Spleen (tissue), 11 donors: ENCODE measurements around the gene ATOH8. TPM values are rescaled to one million over a fixed set of nuclear protein-coding genes. Genes with fewer than 3 reads are reported as not detected.

Source experiments
- DNase-seq: peaks from one replicate; pipeline ENCODE4 v3.0.0-alpha.2; 2020
- H3K27ac ChIP-seq, 8 donors: fragments of 200-600 bp; sonication (generic) in 7 of 8; 1 replicate in 4 of 8; 2 replicates in 4 of 8; pipeline versions ENCODE4 v1.5.0 to v1.8.0; 2016 to 2021; ENCODE audit warnings: inconsistent platforms in 4 of 8, mild to moderate bottlenecking in 4 of 8, moderate library complexity in 1 of 8
- H3K27me3 ChIP-seq, 7 donors: fragments of 200-600 bp; sonication (generic) in 6 of 7; replicated peaks in 1 of 7; 1 replicate in 4 of 7; 2 replicates in 3 of 7; pipeline versions ENCODE4 v1.5.0 to v1.8.0; 2016 to 2021; ENCODE audit warnings: inconsistent platforms in 3 of 7, mild to moderate bottlenecking in 1 of 7
- H3K36me3 ChIP-seq, 6 donors: fragments of 200-600 bp; sonication (generic) in 5 of 6; 1 replicate in 4 of 6; 2 replicates in 2 of 6; pipeline versions ENCODE4 v1.5.0 to v1.8.0; 2016 to 2021; ENCODE audit warnings: inconsistent platforms in 2 of 6
- H3K4me1 ChIP-seq, 6 donors: fragments of 200-600 bp; sonication (generic) in 5 of 6; 1 replicate in 3 of 6; 2 replicates in 3 of 6; pipeline versions ENCODE4 v1.5.0 to v1.8.0; 2016 to 2021; ENCODE audit warnings: inconsistent platforms in 3 of 6
- H3K4me3 ChIP-seq, 8 donors: fragments of 200-600 bp; sonication (generic) in 7 of 8; 1 replicate in 4 of 8; 2 replicates in 4 of 8; pipeline versions ENCODE4 v1.5.0 to v1.8.0; 2016 to 2021; ENCODE audit warnings: inconsistent platforms in 4 of 8, mild to moderate bottlenecking in 4 of 8, moderate library complexity in 2 of 8
- H3K9me3 ChIP-seq, 8 donors: fragments of 200-600 bp; sonication (generic) in 7 of 8; 1 replicate in 4 of 8; 2 replicates in 4 of 8; pipeline versions ENCODE4 v1.5.0 to v1.8.0; 2016 to 2021; ENCODE audit warnings: inconsistent platforms in 4 of 8
- POLR2A ChIP-seq, 3 donors: fragments of 450-650 bp; IDR thresholded peaks; one replicate each; pipeline ENCODE4 v1.5.1; 2017; ENCODE audit warnings: antibody characterized with exemption in 3 of 3, mild to moderate bottlenecking in 1 of 3
- POLR2AphosphoS5 ChIP-seq, 3 donors: sonication (generic); formaldehyde crosslinking; IDR thresholded peaks; one replicate each; pipeline ENCODE4 v1.5.1; 2017; ENCODE audit warnings: antibody characterized with exemption in 3 of 3
- WGBS, 5 donors: extraction: QIAGEN DNeasy Blood & Tissue Kit in 3 of 5; methylation state at CpG; one replicate each; pipeline versions ENCODE4 v1.1.5 to v1.1.7; 2013 to 2018; 5-methylcytosine and 5-hydroxymethylcytosine counted together
- intact Hi-C: fragments of 100-400 bp; cut with DNase I; formaldehyde crosslinking; loops from one replicate; pipeline ENCODE4 v1.15.0; 2023; ENCODE audit warnings: low total_unique reads
- polyA plus RNA-seq, 3 donors: library from polyadenylated mRNA; stranded (reverse); fragments of 200-250 nt; gene quantifications; one replicate each; pipeline ENCODE4 v1.2.1, GENCODE V29; 2013
- total RNA-seq, 7 donors: library from RNA; depleted of rRNA in 3 of 7; stranded (reverse); fragments of >200 nt in 3 of 7; fragmentation: NEBNext Ultra II Directional in 4 of 7; extraction: Animal tissue kit (Norgen Biotek cat#: 25700) in 4 of 7; gene quantifications; one replicate each; pipeline versions ENCODE4 v1.1.0 to v1.2.1, GENCODE V29; 2016 to 2021
- TF ChIP-seq, protein P1 (sequence below), 11 experiments: fragments of 200-600 bp in 7 of 11; fragments of 450-650 bp in 4 of 11; sonication (generic) in 4 of 11; IDR thresholded peaks in 8 of 11; conservative IDR thresholded peaks in 3 of 11; 1 replicate in 7 of 11; 2 replicates in 4 of 11; pipeline versions ENCODE4 v1.4.0 to v1.8.0; 2016 to 2021; ENCODE audit warnings: antibody characterized with exemption in 11 of 11, inconsistent platforms in 4 of 11, mild to moderate bottlenecking in 1 of 11
- donor health status: healthy with polysubstance abuse.
- donor health status: DM: no; HTN: no; CAD: no; lungs with moderate emphysema.
- donor health status: DM: no; HTN: no; CAD: no.
- donor health status: Bipolar disorder and iron deficiency.
- donor health status: healthy.
- donor health status: DM: no; HTN: no; CAD: no.
- donor health status: DM: yes; HTN: yes; CAD: no.

The ATOH8 gene
- total and polyA plus RNA-seq, 10 donors = 6.4 to 53.0 (median 17.4) TPM

DNA sequence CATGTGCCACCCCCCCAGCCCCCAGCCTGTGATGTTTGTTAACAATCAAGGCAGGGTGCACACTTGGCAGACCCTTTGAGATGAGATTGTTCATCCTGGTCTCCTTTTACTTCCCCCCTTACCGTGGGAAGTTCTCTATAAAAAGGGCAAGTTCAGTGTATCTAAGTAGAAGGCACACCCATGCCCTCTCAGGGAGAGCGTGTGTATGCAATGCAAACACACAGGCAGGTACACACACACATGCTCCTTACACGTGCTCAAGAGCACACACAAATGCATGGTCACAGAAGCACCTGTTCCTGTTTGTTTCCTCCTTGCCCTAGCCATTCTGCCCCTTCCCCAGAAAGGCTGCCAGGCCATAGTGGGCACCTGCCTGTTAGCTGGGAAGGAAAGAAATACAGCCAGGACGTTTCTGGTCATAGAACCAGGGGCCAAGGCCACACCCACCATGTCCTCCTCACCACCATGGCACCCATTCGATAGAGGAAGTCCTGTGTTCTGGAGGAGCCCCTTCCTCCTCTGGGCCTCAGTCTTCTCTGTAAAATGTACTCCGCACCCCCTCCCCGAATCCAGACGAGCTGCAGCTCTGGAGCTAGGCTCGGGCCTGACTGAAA is 3.1 kb downstream of the ATOH8 start:
- intact Hi-C loops = no loop called here
- Histone ChIP-seq H3K36me3 (no peaks in the 10 kb centered on the region), H3K27me3 (peaks cover 0 to 97% (median 37%) of the 10 kb centered on the region in 7 donors), H3K4me3 (peak overlapping the region in 5 of 8 donors; percentile 58 to 84 (median 61)), H3K4me1 (peaks cover 19 to 93% (median 48%) of the 10 kb centered on the region in 6 donors), H3K27ac (peak overlapping the region in 2 of 8 donors; percentile 82 to 85), H3K9me3 (no peaks in the 10 kb centered on the region)
- WGBS, 5 donors = 55 to 60% (median 59%) methylated on average over 9 of the region's 9 CpGs
- DNase-seq = no peak
- TF ChIP-seq, protein P1, sequence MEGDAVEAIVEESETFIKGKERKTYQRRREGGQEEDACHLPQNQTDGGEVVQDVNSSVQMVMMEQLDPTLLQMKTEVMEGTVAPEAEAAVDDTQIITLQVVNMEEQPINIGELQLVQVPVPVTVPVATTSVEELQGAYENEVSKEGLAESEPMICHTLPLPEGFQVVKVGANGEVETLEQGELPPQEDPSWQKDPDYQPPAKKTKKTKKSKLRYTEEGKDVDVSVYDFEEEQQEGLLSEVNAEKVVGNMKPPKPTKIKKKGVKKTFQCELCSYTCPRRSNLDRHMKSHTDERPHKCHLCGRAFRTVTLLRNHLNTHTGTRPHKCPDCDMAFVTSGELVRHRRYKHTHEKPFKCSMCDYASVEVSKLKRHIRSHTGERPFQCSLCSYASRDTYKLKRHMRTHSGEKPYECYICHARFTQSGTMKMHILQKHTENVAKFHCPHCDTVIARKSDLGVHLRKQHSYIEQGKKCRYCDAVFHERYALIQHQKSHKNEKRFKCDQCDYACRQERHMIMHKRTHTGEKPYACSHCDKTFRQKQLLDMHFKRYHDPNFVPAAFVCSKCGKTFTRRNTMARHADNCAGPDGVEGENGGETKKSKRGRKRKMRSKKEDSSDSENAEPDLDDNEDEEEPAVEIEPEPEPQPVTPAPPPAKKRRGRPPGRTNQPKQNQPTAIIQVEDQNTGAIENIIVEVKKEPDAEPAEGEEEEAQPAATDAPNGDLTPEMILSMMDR (IDR thresholded peaks at IDR 0.05 in 8 of 11, conservative IDR thresholded peaks at IDR 0.05 in 3 of 11) = no peak
- no peak for TF ChIP-seq POLR2A (IDR thresholded peaks at IDR 0.05)
- TF ChIP-seq POLR2AphosphoS5 (IDR thresholded peaks at IDR 0.05) = no peak

DNA sequence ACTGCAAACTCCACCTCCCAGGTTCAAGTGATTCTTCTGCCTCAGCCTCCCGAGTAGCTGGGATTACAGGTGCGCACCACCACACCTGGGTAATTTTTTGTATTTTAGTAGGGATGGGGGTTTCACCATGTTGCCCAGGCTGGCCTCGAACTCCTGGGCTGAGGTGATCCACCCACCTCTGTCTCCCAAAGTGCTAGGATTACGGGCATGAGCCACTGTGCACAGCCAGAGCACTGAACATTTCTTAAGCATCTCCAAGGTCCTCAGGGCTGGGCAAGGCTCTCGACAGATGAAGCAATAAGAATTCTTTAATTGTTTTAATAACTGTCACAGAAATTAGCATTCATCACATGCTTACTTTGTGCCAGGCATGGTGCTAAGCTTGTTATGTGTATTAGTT is 4.1 kb downstream of the ATOH8 start:
- peak overlapping the region in 2 of 8 donors; percentile 37 to 47 for H3K27ac ChIP-seq
- H3K4me3 ChIP-seq = peak overlapping the region in 3 of 8 donors; percentile 46 to 61 (median 60)
- H3K9me3 ChIP-seq = no peaks in the 10 kb centered on the region
- WGBS, 5 donors = 81 to 93% (median 87%) methylated on average over 5 of the region's 5 CpGs
- no peak for DNase-seq
- intact Hi-C loops = no loop called here
- peaks cover 0 to 95% (median 35%) of the 10 kb centered on the region in 7 donors for H3K27me3 ChIP-seq
- peaks cover 19 to 87% (median 49%) of the 10 kb centered on the region in 6 donors for H3K4me1 ChIP-seq
- no peak for TF ChIP-seq POLR2AphosphoS5 (IDR thresholded peaks at IDR 0.05)
- TF ChIP-seq, protein P1 (IDR thresholded peaks at IDR 0.05 in 8 of 11, conservative IDR thresholded peaks at IDR 0.05 in 3 of 11) = no peak
- TF ChIP-seq POLR2A (IDR thresholded peaks at IDR 0.05) = no peak
- no peaks in the 10 kb centered on the region for H3K36me3 ChIP-seq

DNA sequence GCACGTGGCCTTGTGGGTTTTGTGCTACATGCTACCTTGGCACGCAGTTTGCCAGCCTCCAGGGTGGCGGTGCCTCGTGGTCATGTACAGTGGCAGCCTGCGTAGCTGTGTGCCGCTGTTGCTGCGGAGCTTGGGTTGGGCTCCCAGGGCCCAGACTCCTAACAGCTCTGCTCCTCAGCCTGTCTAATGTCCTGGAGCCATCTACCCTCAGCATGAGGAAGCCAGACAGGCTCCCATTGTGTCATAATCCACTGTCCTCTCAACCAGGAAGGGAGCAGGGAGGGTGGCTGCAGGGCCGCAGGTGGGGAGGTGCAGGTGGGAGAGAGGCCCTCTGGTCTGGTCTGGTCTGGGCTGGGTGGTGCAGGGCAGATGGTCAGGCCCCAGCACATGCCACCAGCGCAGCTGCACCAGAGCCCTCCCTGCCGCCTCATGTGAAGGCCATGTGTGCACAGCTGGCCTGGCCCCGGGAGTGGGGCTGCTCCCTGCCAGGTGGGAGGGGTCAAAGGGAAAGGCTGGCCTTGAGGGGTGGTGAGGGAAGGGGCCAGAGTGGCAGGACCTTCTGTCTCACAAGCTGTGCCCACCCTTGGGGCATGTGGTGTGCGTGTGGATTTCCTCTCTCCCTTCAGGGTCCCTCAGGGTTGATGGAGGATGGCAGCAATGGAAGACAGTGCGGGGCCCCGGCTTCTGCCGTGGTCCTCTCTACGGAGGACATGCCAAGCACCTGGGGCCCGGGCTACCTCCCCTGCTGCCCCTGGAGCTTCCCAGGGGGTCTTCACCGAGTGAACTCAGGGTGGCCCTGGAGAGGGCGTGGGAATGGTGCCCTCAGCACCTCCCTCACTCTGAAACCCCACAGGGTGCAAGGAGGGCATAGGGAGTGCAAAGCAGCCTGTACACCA is 4.8 kb downstream of the ATOH8 start:
- intact Hi-C loops = no loop called here
- Histone ChIP-seq H3K9me3 (no peaks in the 10 kb centered on the region), H3K4me3 (peak overlapping the region in 2 of 8 donors; percentile 46 to 60), H3K27me3 (peaks cover 0 to 88% (median 28%) of the 10 kb centered on the region in 7 donors), H3K4me1 (peaks cover 14 to 87% (median 42%) of the 10 kb centered on the region in 6 donors), H3K27ac (peak overlapping the region in 3 of 8 donors; percentile 21 to 47 (median 37)), H3K36me3 (no peaks in the 10 kb centered on the region)
- TF ChIP-seq POLR2AphosphoS5 (IDR thresholded peaks at IDR 0.05) = peak in 2 of 3 donors; percentile 24 to 55
- no peak for TF ChIP-seq POLR2A (IDR thresholded peaks at IDR 0.05)
- TF ChIP-seq, protein P1 (IDR thresholded peaks at IDR 0.05 in 8 of 11, conservative IDR thresholded peaks at IDR 0.05 in 3 of 11) = no peak
- WGBS, 5 donors = 75 to 83% (median 80%) methylated on average over 6 to 19 of the region's 19 CpGs
- DNase-seq = no peak

DNA sequence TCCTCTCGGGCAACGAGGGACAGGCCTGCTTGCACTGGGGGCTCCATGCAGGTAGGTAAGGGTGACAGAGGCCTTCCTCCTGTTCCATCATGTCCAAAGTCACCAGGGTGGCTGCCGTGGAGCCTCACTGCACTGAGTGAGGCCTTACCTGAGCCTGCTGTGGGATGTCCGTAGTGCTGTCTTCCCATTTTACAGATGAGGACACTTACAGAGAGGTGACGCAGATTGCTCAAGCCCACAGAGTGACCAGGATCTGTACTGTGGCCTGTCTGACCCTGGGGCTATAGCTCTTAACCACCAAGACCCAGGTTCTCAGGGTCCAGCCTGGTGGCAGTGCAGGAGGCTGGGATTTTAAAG is 5.4 kb downstream of the ATOH8 start:
- Histone ChIP-seq H3K36me3 (no peaks in the 10 kb centered on the region), H3K4me3 (peak overlapping the region in 2 of 8 donors; percentile 46 to 60), H3K9me3 (no peaks in the 10 kb centered on the region), H3K4me1 (peaks cover 12 to 87% (median 41%) of the 10 kb centered on the region in 6 donors), H3K27ac (peak overlapping the region in 4 of 8 donors; percentile 21 to 47 (median 30)), H3K27me3 (peaks cover 0 to 87% (median 21%) of the 10 kb centered on the region in 7 donors)
- WGBS, 5 donors = 75 to 90% (median 84%) methylated on average over 2 to 5 of the region's 5 CpGs
- intact Hi-C loops = no loop called here
- TF ChIP-seq, protein P1 (IDR thresholded peaks at IDR 0.05 in 8 of 11, conservative IDR thresholded peaks at IDR 0.05 in 3 of 11) = no peak
- TF ChIP-seq POLR2A (IDR thresholded peaks at IDR 0.05) (no peak), POLR2AphosphoS5 (IDR thresholded peaks at IDR 0.05) (no peak)
- DNase-seq = no peak
